ENCODE data around the gene UQCC3. TPM values are rescaled to one million over a fixed set of nuclear protein-coding genes. Genes with fewer than 3 reads are reported as not detected.

UQCC3 gene
- total and polyA plus RNA-seq, 9 of the 15 experiments (the other 6 are each of a cell fraction or from before 2014, with no cell fraction given): 3.3 to 44.3 (median 8.0) TPM

- TF ChIP-seq, protein P1, sequence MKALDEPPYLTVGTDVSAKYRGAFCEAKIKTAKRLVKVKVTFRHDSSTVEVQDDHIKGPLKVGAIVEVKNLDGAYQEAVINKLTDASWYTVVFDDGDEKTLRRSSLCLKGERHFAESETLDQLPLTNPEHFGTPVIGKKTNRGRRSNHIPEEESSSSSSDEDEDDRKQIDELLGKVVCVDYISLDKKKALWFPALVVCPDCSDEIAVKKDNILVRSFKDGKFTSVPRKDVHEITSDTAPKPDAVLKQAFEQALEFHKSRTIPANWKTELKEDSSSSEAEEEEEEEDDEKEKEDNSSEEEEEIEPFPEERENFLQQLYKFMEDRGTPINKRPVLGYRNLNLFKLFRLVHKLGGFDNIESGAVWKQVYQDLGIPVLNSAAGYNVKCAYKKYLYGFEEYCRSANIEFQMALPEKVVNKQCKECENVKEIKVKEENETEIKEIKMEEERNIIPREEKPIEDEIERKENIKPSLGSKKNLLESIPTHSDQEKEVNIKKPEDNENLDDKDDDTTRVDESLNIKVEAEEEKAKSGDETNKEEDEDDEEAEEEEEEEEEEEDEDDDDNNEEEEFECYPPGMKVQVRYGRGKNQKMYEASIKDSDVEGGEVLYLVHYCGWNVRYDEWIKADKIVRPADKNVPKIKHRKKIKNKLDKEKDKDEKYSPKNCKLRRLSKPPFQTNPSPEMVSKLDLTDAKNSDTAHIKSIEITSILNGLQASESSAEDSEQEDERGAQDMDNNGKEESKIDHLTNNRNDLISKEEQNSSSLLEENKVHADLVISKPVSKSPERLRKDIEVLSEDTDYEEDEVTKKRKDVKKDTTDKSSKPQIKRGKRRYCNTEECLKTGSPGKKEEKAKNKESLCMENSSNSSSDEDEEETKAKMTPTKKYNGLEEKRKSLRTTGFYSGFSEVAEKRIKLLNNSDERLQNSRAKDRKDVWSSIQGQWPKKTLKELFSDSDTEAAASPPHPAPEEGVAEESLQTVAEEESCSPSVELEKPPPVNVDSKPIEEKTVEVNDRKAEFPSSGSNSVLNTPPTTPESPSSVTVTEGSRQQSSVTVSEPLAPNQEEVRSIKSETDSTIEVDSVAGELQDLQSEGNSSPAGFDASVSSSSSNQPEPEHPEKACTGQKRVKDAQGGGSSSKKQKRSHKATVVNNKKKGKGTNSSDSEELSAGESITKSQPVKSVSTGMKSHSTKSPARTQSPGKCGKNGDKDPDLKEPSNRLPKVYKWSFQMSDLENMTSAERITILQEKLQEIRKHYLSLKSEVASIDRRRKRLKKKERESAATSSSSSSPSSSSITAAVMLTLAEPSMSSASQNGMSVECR (CRISPR knock-in tag; IDR thresholded peaks at IDR 0.05): peak; percentile 92
- peak; percentile 72 for TF ChIP-seq SAP30 (IDR thresholded peaks at IDR 0.05; ENCODE audit: borderline replicate concordance, insufficient read depth, low read depth, low read length, poor library complexity, severe bottlenecking)
- TF ChIP-seq, protein P2, sequence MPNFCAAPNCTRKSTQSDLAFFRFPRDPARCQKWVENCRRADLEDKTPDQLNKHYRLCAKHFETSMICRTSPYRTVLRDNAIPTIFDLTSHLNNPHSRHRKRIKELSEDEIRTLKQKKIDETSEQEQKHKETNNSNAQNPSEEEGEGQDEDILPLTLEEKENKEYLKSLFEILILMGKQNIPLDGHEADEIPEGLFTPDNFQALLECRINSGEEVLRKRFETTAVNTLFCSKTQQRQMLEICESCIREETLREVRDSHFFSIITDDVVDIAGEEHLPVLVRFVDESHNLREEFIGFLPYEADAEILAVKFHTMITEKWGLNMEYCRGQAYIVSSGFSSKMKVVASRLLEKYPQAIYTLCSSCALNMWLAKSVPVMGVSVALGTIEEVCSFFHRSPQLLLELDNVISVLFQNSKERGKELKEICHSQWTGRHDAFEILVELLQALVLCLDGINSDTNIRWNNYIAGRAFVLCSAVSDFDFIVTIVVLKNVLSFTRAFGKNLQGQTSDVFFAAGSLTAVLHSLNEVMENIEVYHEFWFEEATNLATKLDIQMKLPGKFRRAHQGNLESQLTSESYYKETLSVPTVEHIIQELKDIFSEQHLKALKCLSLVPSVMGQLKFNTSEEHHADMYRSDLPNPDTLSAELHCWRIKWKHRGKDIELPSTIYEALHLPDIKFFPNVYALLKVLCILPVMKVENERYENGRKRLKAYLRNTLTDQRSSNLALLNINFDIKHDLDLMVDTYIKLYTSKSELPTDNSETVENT (CRISPR knock-in tag; IDR thresholded peaks at IDR 0.05): peak; percentile 91
- TF ChIP-seq SMAD2 (IDR thresholded peaks at IDR 0.05; ENCODE audit: low read depth, low read length): no peak
- peak; percentile 30; the same call in 1 of the 2 replicates for TF ChIP-seq ERF (CRISPR knock-in tag; IDR thresholded peaks at IDR 0.05)
- TF ChIP-seq E4F1 (CRISPR knock-in tag; IDR thresholded peaks at IDR 0.05; ENCODE audit: borderline replicate concordance): no peak
- peak; percentile 73 for TF ChIP-seq CXXC5 (CRISPR knock-in tag; IDR thresholded peaks at IDR 0.05)
- no peak for TF ChIP-seq STAT5B (CRISPR knock-in tag; IDR thresholded peaks at IDR 0.05)
- no peak for TF ChIP-seq ZNF23 (CRISPR knock-in tag; IDR thresholded peaks at IDR 0.05)
- TF ChIP-seq, protein P3, sequence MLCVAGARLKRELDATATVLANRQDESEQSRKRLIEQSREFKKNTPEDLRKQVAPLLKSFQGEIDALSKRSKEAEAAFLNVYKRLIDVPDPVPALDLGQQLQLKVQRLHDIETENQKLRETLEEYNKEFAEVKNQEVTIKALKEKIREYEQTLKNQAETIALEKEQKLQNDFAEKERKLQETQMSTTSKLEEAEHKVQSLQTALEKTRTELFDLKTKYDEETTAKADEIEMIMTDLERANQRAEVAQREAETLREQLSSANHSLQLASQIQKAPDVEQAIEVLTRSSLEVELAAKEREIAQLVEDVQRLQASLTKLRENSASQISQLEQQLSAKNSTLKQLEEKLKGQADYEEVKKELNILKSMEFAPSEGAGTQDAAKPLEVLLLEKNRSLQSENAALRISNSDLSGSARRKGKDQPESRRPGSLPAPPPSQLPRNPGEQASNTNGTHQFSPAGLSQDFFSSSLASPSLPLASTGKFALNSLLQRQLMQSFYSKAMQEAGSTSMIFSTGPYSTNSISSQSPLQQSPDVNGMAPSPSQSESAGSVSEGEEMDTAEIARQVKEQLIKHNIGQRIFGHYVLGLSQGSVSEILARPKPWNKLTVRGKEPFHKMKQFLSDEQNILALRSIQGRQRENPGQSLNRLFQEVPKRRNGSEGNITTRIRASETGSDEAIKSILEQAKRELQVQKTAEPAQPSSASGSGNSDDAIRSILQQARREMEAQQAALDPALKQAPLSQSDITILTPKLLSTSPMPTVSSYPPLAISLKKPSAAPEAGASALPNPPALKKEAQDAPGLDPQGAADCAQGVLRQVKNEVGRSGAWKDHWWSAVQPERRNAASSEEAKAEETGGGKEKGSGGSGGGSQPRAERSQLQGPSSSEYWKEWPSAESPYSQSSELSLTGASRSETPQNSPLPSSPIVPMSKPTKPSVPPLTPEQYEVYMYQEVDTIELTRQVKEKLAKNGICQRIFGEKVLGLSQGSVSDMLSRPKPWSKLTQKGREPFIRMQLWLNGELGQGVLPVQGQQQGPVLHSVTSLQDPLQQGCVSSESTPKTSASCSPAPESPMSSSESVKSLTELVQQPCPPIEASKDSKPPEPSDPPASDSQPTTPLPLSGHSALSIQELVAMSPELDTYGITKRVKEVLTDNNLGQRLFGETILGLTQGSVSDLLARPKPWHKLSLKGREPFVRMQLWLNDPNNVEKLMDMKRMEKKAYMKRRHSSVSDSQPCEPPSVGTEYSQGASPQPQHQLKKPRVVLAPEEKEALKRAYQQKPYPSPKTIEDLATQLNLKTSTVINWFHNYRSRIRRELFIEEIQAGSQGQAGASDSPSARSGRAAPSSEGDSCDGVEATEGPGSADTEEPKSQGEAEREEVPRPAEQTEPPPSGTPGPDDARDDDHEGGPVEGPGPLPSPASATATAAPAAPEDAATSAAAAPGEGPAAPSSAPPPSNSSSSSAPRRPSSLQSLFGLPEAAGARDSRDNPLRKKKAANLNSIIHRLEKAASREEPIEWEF (CRISPR knock-in tag; IDR thresholded peaks at IDR 0.05): no peak
- no peak for TF ChIP-seq ASH1L (IDR thresholded peaks at IDR 0.05; ENCODE audit: borderline replicate concordance, low read depth, partially characterized antibody)
Measured at GRCh38 chr11:62671608-62672389, at the start of gene UQCC3, which contains the start of gene LBHD1 (continued).
